Esophagus muscularis mucosa (tissue), 4 donors: ENCODE results near the gene LUC7L. TPM values are rescaled to one million over a fixed set of nuclear protein-coding genes. Genes with fewer than 3 reads are reported as not detected.

Source experiments
- DNase-seq: peaks from one replicate; pipeline ENCODE4 v3.0.0-alpha.2; 2017; ENCODE audit errors: extremely low spot score
- H3K27ac ChIP-seq, 4 donors: fragments of 200-600 bp; sonication (generic); replicated peaks in 1 of 4; 1 replicate in 3 of 4; 2 replicates in 1 of 4; pipeline ENCODE4 v1.5.1; 2016 to 2019; ENCODE audit warnings: mild to moderate bottlenecking in 1 of 4
- H3K27me3 ChIP-seq, 4 donors: fragments of 200-600 bp; sonication (generic); one replicate each; pipeline versions ENCODE4 v1.5.1 to v1.6.0; 2016 to 2019
- H3K36me3 ChIP-seq, 4 donors: fragments of 200-600 bp; sonication (generic); one replicate each; pipeline ENCODE4 v1.5.1; 2016 to 2019
- H3K4me1 ChIP-seq, 4 donors: fragments of 200-600 bp; sonication (generic); one replicate each; pipeline ENCODE4 v1.5.1; 2016 to 2019
- H3K4me3 ChIP-seq, 4 donors: fragments of 200-600 bp; sonication (generic); 1 replicate in 2 of 4; 2 replicates in 2 of 4; pipeline ENCODE4 v1.5.1; 2016 to 2019; ENCODE audit warnings: mild to moderate bottlenecking in 4 of 4, moderate library complexity in 1 of 4
- H3K9me3 ChIP-seq, 4 donors: fragments of 200-600 bp; sonication (generic); 1 replicate in 3 of 4; 2 replicates in 1 of 4; pipeline ENCODE4 v1.5.1; 2016 to 2019
- CTCF ChIP-seq, 3 experiments: fragments of 200-600 bp in 2 of 3; fragments of 450-650 bp in 1 of 3; sonication (generic) in 2 of 3; IDR thresholded peaks; one replicate each; pipeline ENCODE4 v1.5.1; 2017 to 2019; ENCODE audit warnings: antibody characterized with exemption in 3 of 3, mild to moderate bottlenecking in 2 of 3, moderate library complexity in 1 of 3
- EP300 ChIP-seq: sonication (generic); formaldehyde crosslinking; IDR thresholded peaks from one replicate; pipeline ENCODE4 v1.6.1; 2017; ENCODE audit warnings: antibody characterized with exemption
- POLR2A ChIP-seq: fragments of 450-650 bp; IDR thresholded peaks from one replicate; pipeline ENCODE4 v1.6.1; 2017; ENCODE audit warnings: antibody characterized with exemption, moderate library complexity, mild to moderate bottlenecking, low read depth
- POLR2AphosphoS5 ChIP-seq, 2 donors: sonication (generic); formaldehyde crosslinking; IDR thresholded peaks; one replicate each; pipeline ENCODE4 v1.6.1; 2017; ENCODE audit warnings: antibody characterized with exemption in 2 of 2
- WGBS: methylation state at CpG from one replicate; pipeline ENCODE4 v1.1.5; 2018; 5-methylcytosine and 5-hydroxymethylcytosine counted together
- intact Hi-C: fragments of 100-400 bp; cut with DNase I; formaldehyde crosslinking; loops from one replicate; pipeline ENCODE4 v1.15.1; 2023
- total RNA-seq, 4 donors: library from RNA; depleted of rRNA; stranded (reverse); fragments of >200 nt; gene quantifications; one replicate each; pipeline versions ENCODE4 v1.1.0 to v1.2.1, GENCODE V29; 2016

The LUC7L gene
- total RNA-seq, 4 donors from 2014 or later = 34.8 to 60.6 (median 50.2) TPM

GRCh38 chr16:242281-242680, 13.0 kb upstream of the LUC7L start:
- Histone ChIP-seq H3K27me3 (no peaks in the 10 kb centered on the region), H3K27ac (peak overlapping the region; percentile 28 to 50 (median 30)), H3K9me3 (no peaks in the 10 kb centered on the region), H3K4me1 (peaks cover 11 to 37% (median 34%) of the 10 kb centered on the region in 4 donors), H3K36me3 (peaks cover 0 to 11% (median 0%) of the 10 kb centered on the region in 4 donors), H3K4me3 (no peak overlapping the region)
- intact Hi-C loops = no loop called here
- DNase-seq = no peak
- 62% methylated on average over 10 of the region's 10 CpGs for WGBS
- no peak for TF ChIP-seq CTCF (IDR thresholded peaks at IDR 0.05)
- no peak for TF ChIP-seq POLR2AphosphoS5 (IDR thresholded peaks at IDR 0.05)
- no peak for TF ChIP-seq EP300
- no peak for TF ChIP-seq POLR2A

DNA sequence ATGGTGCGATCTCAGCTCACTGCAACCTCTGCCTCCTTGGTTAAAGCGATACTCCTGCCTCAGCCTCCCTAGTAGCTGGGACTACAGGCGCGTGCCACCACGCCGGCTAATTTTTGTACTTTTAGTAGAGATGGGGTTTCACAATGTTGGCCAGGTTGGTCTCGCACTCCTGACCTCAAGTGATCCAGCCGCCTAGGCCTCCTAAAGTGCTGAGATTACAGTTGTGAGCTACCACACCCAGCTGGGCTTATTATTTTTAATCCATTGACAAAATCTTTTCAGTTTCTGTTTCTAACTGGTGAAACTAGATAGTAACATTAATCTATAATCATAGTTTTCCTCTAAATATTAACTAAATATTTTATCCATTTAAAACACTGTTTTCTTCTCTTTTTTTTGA, 11.3 kb upstream of the LUC7L start:
- 96% methylated on average over 8 of the region's 8 CpGs for WGBS

DNA sequence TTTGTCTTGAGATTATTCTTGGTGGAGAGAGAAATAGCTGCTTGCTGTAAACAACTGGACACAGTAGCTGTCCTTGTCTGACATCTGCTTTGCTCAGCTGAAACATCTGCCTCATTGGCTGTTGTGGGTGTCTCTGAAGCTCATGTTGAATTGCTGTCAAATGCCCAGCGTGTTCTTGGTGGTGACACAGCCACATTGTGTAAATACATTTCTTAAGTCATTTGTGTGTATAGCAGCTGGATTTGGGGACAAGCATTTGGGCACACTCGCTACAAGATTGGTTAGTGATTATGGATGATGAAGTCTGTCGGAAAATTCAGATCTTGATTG, 10.7 kb upstream of the LUC7L start:
- H3K4me1 ChIP-seq = peaks cover 25 to 50% (median 45%) of the 10 kb centered on the region in 4 donors
- WGBS = 75% methylated on average over 3 of the region's 3 CpGs
- intact Hi-C loops = no loop called here
- H3K27ac ChIP-seq = peak overlapping the region in 2 of 4 donors; percentile 2 to 60
- no peak overlapping the region for H3K4me3 ChIP-seq
- TF ChIP-seq CTCF (IDR thresholded peaks at IDR 0.05) (no peak), POLR2AphosphoS5 (IDR thresholded peaks at IDR 0.05) (no peak), EP300 (no peak), POLR2A (no peak)
- H3K27me3 ChIP-seq = no peaks in the 10 kb centered on the region
- no peak for DNase-seq
- H3K9me3 ChIP-seq = no peaks in the 10 kb centered on the region
- H3K36me3 ChIP-seq = peaks cover 0 to 10% (median 0%) of the 10 kb centered on the region in 4 donors

More for the DNA sequence above, 11.3 kb upstream of the LUC7L start:
- TF ChIP-seq CTCF (IDR thresholded peaks at IDR 0.05) = no peak
- no peak for TF ChIP-seq POLR2AphosphoS5 (IDR thresholded peaks at IDR 0.05)
- TF ChIP-seq EP300 = no peak
- TF ChIP-seq POLR2A = no peak
- peaks cover 0 to 10% (median 0%) of the 10 kb centered on the region in 4 donors for H3K36me3 ChIP-seq
- H3K4me3 ChIP-seq = no peak overlapping the region
- H3K27me3 ChIP-seq = no peaks in the 10 kb centered on the region
- H3K27ac ChIP-seq = peak overlapping the region; percentile 2 to 60 (median 20)
- H3K9me3 ChIP-seq = no peaks in the 10 kb centered on the region
- intact Hi-C loops = no loop called here
- DNase-seq = no peak
- peaks cover 21 to 46% (median 42%) of the 10 kb centered on the region in 4 donors for H3K4me1 ChIP-seq

GRCh38 chr16:234468-235305, 5.4 kb upstream of the LUC7L start, which contains the start of gene FAM234A:
TSS of gene FAM234A (plus strand) at chr16:234821. CDS start at chr16:254414, 19,593 bp downstream.
- WGBS = under 1% methylated on average over 33 of the region's 85 CpGs
- peak; percentile 93 to 96 for TF ChIP-seq POLR2AphosphoS5 (IDR thresholded peaks at IDR 0.05)
- peak; percentile 19 for TF ChIP-seq EP300
- peak in 2 of 3 experiments; percentile 36 to 40 for TF ChIP-seq CTCF (IDR thresholded peaks at IDR 0.05)
- peak; percentile 94 for TF ChIP-seq POLR2A
- Histone ChIP-seq H3K27me3 (no peaks in the 10 kb centered on the region), H3K27ac (peak within 1 kb of the TSS; percentile 91 to 99 (median 96)), H3K9me3 (no peaks in the 10 kb centered on the region), H3K4me1 (peaks cover 13 to 23% (median 21%) of the 10 kb centered on the region in 4 donors), H3K36me3 (peaks cover 0 to 10% (median 0%) of the 10 kb centered on the region in 4 donors), H3K4me3 (peak within 1 kb of the TSS; percentile 70 to 92 (median 79))
- intact Hi-C loops = no loop called here
- peak; percentile 97 for DNase-seq
